ENCODE results near the gene PIK3R1.

DNA sequence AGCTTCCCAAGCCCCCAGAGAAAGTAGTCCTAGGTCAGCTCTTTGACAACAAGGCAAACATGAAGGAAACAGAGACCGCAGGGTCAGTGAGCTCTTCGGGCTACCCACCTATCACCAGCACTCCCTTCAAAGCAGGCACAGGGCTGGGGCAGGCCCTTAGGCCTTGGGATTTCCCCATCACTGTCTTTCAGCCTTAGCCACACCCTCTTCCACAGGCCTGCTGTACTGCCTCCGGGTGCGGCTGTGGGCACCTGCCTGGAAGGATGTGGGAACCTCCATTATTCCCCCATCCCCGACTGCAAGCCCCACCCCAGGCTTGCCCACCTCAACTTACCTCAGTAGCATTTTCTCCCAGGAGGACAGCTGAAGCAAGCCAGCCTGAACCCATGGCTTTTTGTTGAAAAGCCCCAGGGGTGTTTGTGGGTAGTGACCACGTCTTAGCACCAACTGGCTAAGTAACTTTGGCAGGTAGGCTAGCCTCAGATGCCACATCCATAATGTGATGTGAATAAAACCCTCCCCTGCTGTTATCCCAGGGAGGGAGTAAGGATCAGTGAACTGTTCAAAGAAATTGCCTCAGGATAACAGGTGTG is 100.2 kb downstream of the PIK3R1 start:
- TF ChIP-seq, protein P1, sequence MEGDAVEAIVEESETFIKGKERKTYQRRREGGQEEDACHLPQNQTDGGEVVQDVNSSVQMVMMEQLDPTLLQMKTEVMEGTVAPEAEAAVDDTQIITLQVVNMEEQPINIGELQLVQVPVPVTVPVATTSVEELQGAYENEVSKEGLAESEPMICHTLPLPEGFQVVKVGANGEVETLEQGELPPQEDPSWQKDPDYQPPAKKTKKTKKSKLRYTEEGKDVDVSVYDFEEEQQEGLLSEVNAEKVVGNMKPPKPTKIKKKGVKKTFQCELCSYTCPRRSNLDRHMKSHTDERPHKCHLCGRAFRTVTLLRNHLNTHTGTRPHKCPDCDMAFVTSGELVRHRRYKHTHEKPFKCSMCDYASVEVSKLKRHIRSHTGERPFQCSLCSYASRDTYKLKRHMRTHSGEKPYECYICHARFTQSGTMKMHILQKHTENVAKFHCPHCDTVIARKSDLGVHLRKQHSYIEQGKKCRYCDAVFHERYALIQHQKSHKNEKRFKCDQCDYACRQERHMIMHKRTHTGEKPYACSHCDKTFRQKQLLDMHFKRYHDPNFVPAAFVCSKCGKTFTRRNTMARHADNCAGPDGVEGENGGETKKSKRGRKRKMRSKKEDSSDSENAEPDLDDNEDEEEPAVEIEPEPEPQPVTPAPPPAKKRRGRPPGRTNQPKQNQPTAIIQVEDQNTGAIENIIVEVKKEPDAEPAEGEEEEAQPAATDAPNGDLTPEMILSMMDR (IDR thresholded peaks at IDR 0.05) = no peak
- TF ChIP-seq POLR2A (IDR thresholded peaks at IDR 0.05) (no peak), POLR2AphosphoS5 (IDR thresholded peaks at IDR 0.05) (no peak)

Data from prostate gland (tissue), 2 donors.